Common myeloid progenitor, CD34-positive (primary cell): ENCODE results near the gene OR6S1. TPM values are rescaled to one million over a fixed set of nuclear protein-coding genes. Genes with fewer than 3 reads are reported as not detected.
A peak's percentile ranks its signal among the peaks of the same experiment; 100 is the strongest.

Experiments used
- CTCF ChIA-PET: fragments of 350-600 bp; sonication (Branson Sonifier 250); formaldehyde crosslinking; loops from one replicate; lab custom pipeline; 2021; ENCODE audit warnings: antibody characterized with exemption; lab: Charles Lee
- POLR2A ChIA-PET: fragments of 350-600 bp; sonication (Branson Sonifier 250); formaldehyde crosslinking; loops from one replicate; lab custom pipeline; 2021; ENCODE audit warnings: antibody characterized with exemption; lab: Charles Lee
- DNase-seq, 3 donors: peaks; one replicate each; pipeline versions ENCODE4 v3.0.0 to v3.0.0-alpha.2; 2013
- H3K27ac ChIP-seq, 2 experiments: 1 replicate in 1 of 2; 2 replicates in 1 of 2; pipeline ENCODE4 v1.7.0; 2013; ENCODE audit warnings: inconsistent platforms in 2 of 2, low read length in 2 of 2, mild to moderate bottlenecking in 2 of 2, low read depth in 1 of 2, moderate library complexity in 1 of 2; ENCODE audit not compliant: severe bottlenecking in 2 of 2, insufficient read depth in 1 of 2, poor library complexity in 1 of 2
- H3K27me3 ChIP-seq, 5 experiments: replicated peaks in 2 of 5; 1 replicate in 3 of 5; 2 replicates in 2 of 5; pipeline versions ENCODE4 v1.6.1 to v1.7.0; 2013; ENCODE audit warnings: low read length in 4 of 5, mild to moderate bottlenecking in 2 of 5, moderate library complexity in 2 of 5, inconsistent platforms in 1 of 5; ENCODE audit not compliant: insufficient read depth in 5 of 5, control insufficient read depth in 4 of 5
- H3K36me3 ChIP-seq, 4 experiments: 1 replicate in 2 of 4; 2 replicates in 2 of 4; pipeline versions ENCODE4 v1.6.1 to v1.7.0; 2013; ENCODE audit warnings: low read length in 3 of 4, control low read depth in 1 of 4, mild to moderate bottlenecking in 1 of 4; ENCODE audit not compliant: control insufficient read depth in 4 of 4, insufficient read depth in 4 of 4
- H3K4me1 ChIP-seq, 4 experiments: 1 replicate in 3 of 4; 2 replicates in 1 of 4; pipeline versions ENCODE4 v1.6.1 to v1.7.1; 2013; ENCODE audit warnings: low read length in 3 of 4, mild to moderate bottlenecking in 3 of 4, control low read depth in 1 of 4, inconsistent platforms in 1 of 4, moderate library complexity in 1 of 4; ENCODE audit not compliant: control insufficient read depth in 4 of 4, insufficient read depth in 4 of 4; ENCODE audit errors: control extremely low read depth in 1 of 4
- H3K4me3 ChIP-seq, 7 experiments: 1 replicate in 4 of 7; 2 replicates in 3 of 7; pipeline versions ENCODE4 v1.5.1 to v1.7.0; 2013; ENCODE audit warnings: mild to moderate bottlenecking in 7 of 7, low read length in 6 of 7, moderate library complexity in 6 of 7, inconsistent platforms in 2 of 7, low read depth in 2 of 7, control low read depth in 1 of 7; ENCODE audit not compliant: insufficient read depth in 4 of 7, control insufficient read depth in 1 of 7; ENCODE audit errors: extremely low read depth in 1 of 7
- H3K9me3 ChIP-seq, 5 experiments: 1 replicate in 4 of 5; 2 replicates in 1 of 5; pipeline versions ENCODE4 v1.6.1 to v1.7.1; 2013; ENCODE audit warnings: low read length in 4 of 5, mild to moderate bottlenecking in 2 of 5, inconsistent platforms in 1 of 5, low read depth in 1 of 5, moderate library complexity in 1 of 5; ENCODE audit not compliant: control insufficient read depth in 4 of 5, insufficient read depth in 2 of 5; ENCODE audit errors: control extremely low read depth in 1 of 5
- WGBS: methylation state at CpG from one replicate; pipeline ENCODE4 v1.1.5; 2013; ENCODE audit not compliant: insufficient coverage; 5-methylcytosine and 5-hydroxymethylcytosine counted together
- polyA plus RNA-seq: library from polyadenylated mRNA; unstranded; fragments of 120-200 nt; gene quantifications from one replicate; pipeline ENCODE4 v1.2.1, GENCODE V29; 2013

OR6S1 gene, protein sequence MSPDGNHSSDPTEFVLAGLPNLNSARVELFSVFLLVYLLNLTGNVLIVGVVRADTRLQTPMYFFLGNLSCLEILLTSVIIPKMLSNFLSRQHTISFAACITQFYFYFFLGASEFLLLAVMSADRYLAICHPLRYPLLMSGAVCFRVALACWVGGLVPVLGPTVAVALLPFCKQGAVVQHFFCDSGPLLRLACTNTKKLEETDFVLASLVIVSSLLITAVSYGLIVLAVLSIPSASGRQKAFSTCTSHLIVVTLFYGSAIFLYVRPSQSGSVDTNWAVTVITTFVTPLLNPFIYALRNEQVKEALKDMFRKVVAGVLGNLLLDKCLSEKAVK
- not detected for polyA plus RNA-seq

DNA sequence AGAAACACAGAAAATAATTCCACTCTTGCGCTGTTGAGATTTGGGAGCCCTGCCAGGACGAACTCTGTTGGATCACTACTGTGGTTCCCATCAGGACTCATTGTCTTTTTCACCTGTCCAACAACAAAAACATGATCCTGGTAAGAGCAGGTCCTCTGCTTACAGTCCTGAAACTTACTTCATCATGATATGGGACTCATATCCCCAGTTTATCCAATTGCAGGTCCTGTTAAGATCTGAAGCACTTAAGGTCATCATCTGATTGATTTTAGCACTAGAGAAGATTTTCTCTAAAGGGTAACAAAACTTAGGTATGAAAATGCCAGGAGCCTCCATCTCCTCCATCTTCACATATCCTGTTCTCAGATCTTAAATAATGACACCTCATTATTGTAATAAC lies at the start of gene OR6S1:
Gene OR6S1 (minus strand): TSS at position 101 of the 400 bp plus-strand sequence. CDS start 0 bp downstream, at position 101.
- POLR2A ChIA-PET = no interaction called here
- WGBS = 94% methylated on average over 2 of the region's 2 CpGs
- CTCF ChIA-PET = no interaction called here
- Histone ChIP-seq H3K4me3 (no peak within 1 kb of the TSS), H3K27me3 (peaks cover 5 to 14% (median 8%) of the 10 kb centered on the region in 5 experiments), H3K4me1 (no peaks in the 10 kb centered on the region), H3K27ac (no peak within 1 kb of the TSS), H3K9me3 (no peaks in the 10 kb centered on the region), H3K36me3 (no peaks in the 10 kb centered on the region)
- no peak for DNase-seq

DNA sequence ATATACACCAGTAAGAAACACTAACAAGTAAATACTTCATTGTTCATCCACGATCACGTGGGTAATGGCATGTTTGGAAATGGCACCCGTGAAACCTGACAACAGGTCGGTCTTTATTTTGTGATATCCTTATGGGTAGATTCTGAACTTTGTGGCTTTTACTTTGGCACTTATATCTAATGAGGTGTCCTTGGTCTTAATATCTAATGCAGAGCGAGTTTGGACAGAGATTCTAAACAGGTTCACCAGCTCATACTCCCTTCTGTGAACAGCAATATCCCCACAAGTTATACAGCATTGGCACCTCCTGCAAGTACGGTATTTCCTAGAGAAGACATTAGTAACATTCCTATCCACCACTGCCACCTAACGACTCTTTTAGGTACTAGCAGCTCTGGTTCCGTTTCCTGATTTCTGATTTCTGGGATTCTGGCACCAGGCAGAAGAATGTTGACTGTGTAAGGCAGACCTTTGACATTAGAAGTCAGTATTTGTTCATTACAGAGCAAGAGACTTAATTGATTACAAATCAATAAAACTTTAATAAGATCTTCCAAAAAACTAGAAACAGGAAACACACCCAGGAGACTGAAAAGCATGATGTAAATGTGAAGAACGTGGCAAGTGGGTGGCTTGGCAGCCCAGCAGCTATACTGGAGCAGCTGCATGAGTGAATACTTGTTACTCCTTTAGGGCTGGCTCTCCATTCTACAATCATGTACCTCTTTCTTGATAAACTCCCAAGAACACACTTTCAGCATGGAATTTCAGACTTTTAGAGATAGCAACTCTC lies 49.6 kb upstream of the OR6S1 start:
- H3K27ac ChIP-seq = no peak overlapping the region
- peak; percentile 75 to 85 (median 82) for DNase-seq
- H3K36me3 ChIP-seq = no peaks in the 10 kb centered on the region
- 0% methylated on average over 1 of the region's 9 CpGs for WGBS
- ChIA-PET POLR2A (interaction anchor here (0.6 to 1.3 kb wide), 2 partner anchors 82 to 165 kb away, joined by 3 read pairs; no protein-coding TSS in a partner anchor), CTCF (interaction anchor here (0.6 to 11.3 kb wide), 31 partner anchors 9 to 373 kb away, joined by 3 to 179 read pairs (median 4); partner anchors contain the start of gene RNASE11)
- no peaks in the 10 kb centered on the region for H3K27me3 ChIP-seq
- H3K4me1 ChIP-seq = no peaks in the 10 kb centered on the region
- no peaks in the 10 kb centered on the region for H3K9me3 ChIP-seq
- H3K4me3 ChIP-seq = no peak overlapping the region

DNA sequence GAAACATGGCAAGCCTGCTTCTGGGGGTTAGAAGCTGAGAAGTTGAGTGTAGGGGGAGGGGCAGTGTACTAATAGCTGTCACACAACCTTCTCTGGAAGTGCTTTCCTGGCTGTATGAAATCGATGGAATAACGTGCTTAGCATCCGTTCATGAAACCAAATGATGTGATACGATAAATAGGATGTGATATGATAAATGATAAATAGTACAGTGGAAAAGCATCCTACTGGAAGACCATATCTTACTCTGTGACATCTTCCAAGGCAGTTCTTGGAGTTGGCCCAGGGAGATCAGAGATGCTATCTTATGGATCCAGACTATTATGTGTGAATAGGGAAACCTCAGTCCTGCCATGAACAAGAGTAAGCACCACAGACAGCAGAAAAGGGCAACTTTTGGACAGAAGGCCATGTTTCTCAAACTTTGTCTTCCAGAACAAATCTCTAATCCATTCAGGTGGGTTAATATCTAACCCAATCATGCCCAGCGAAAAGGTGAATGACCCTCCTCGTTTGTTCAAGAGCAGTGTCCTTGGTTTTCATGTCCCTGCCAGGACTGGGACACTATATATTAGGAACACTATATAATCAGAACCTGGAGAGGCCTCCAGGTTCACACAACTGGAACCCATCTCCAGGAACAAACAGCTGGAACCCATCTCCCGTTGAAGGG lies 46.8 kb upstream of the OR6S1 start, which contains the start of gene ANG:
Gene ANG (plus strand): TSS at position 598 of the 673 bp plus-strand sequence. CDS start 4,801 bp downstream, outside the sequence.
- ChIA-PET CTCF (interaction anchor here (1.4 to 11.3 kb wide), 3 partner anchors 10 to 78 kb away, joined by 4 to 179 read pairs (median 8); no protein-coding TSS in a partner anchor), POLR2A (interaction anchor here (0.5 kb wide), 1 partner anchor 41 kb away, joined by 3 read pairs; no protein-coding TSS in a partner anchor)
- H3K27ac ChIP-seq = no peak within 1 kb of the TSS
- H3K9me3 ChIP-seq = no peaks in the 10 kb centered on the region
- H3K4me1 ChIP-seq = peaks cover 7 to 20% (median 11%) of the 10 kb centered on the region in 4 experiments
- no peak for DNase-seq
- WGBS = 100% methylated on average over 3 of the region's 7 CpGs
- no peak within 1 kb of the TSS for H3K4me3 ChIP-seq
- no peaks in the 10 kb centered on the region for H3K27me3 ChIP-seq
- no peaks in the 10 kb centered on the region for H3K36me3 ChIP-seq

DNA sequence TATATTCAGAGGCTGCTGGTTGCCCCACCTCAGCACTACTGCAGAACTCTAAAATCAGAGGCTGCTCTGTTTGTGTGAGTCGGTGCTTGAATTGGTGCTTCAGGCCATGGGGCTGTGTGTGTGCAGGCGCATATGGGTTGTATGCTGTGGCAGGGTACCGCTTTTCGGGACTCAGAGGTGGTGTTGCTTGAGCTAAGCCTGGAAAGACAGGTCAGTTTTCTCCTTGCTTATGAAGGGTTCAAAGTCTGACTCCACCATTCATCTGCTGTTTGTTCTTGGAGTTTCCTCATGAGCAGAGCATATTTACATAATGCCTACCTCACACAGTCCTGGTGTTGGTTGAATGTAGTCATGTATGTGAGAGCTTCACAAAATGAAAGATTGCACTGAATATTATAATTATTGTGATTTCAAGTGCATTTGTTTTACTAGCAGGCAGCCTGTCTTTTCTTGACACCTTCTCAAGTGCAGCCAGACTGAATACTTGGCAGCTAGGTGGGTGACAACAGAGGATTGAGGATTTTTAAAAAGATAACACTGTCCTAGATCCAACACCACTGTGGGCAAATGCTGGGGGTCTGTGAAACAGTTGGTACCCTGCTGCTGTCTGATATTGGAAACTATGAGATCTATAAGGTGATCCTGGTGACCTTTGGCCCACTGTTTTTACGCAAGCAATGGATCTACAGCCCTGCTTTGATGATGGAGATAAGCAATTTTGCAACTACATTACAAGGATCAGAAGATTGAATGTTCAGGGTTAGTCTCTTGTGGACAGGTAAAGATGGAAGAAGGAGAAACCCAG lies 46.1 kb upstream of the OR6S1 start:
- peaks cover 9 to 26% (median 12%) of the 10 kb centered on the region in 4 experiments for H3K4me1 ChIP-seq
- no peak overlapping the region for H3K4me3 ChIP-seq
- no CpG with 5 or more reads among the region's 5 CpGs for WGBS
- H3K27me3 ChIP-seq = no peaks in the 10 kb centered on the region
- H3K9me3 ChIP-seq = no peaks in the 10 kb centered on the region
- CTCF ChIA-PET = interaction anchor here (0.9 to 11.3 kb wide), 5 partner anchors 9 to 218 kb away, joined by 3 to 179 read pairs (median 6); partner anchors contain the start of gene PNP
- POLR2A ChIA-PET = interaction anchor here (0.5 kb wide), 1 partner anchor 42 kb away, joined by 3 read pairs; no protein-coding TSS in a partner anchor
- no peaks in the 10 kb centered on the region for H3K36me3 ChIP-seq
- no peak for DNase-seq
- H3K27ac ChIP-seq = no peak overlapping the region

DNA sequence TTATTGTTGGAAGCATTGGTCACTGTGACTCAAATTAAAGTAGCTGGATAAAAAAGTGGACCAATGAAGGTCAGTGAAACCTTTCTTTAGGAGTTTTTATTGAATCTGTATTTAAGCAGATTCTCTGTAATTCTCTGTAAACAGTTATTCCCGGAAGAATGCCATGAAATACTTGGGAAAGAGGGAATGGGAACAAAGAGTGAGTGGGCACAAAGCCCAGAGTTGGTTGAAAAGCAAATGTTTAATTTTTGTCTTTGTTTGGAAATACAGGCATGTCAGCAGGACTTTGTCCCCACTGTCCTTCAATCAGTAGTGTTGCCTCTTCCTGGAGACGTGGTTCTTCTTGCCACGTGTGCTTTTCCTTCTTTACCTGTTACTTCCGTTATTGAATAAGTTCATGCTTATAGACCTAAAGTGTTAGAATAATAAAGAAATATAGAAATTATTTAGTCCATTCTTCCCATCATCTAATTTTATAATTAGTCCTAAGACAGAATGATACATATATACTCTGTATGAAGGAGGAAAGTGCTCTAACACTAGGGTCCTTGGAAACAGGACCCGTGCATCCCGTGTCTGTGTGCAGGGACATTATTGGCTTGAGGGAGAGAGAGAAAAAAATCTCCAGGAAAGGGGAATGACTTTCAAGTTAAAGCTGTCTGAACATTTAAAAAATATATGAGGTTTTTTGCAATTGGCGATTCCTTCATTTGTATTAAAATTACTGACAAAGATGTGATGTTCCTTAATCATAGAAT lies 45.1 kb upstream of the OR6S1 start:
- H3K9me3 ChIP-seq = no peaks in the 10 kb centered on the region
- CTCF ChIA-PET = interaction anchor here (0.9 to 9.0 kb wide), 7 partner anchors 10 to 217 kb away, joined by 3 to 73 read pairs (median 5); partner anchors contain the start of gene PNP
- no peak overlapping the region for H3K27ac ChIP-seq
- no peaks in the 10 kb centered on the region for H3K27me3 ChIP-seq
- H3K4me3 ChIP-seq = no peak overlapping the region
- WGBS = 95% methylated on average over 4 of the region's 7 CpGs
- DNase-seq = no peak
- H3K4me1 ChIP-seq = peaks cover 9 to 36% (median 21%) of the 10 kb centered on the region in 4 experiments
- POLR2A ChIA-PET = no interaction called here
- no peaks in the 10 kb centered on the region for H3K36me3 ChIP-seq
